Smooth muscle cell (in vitro differentiated cells): ENCODE results near the gene ATP8A1. TPM values are rescaled to one million over a fixed set of nuclear protein-coding genes. Genes with fewer than 3 reads are reported as not detected.

Source experiments
- DNase-seq: peaks from one replicate; lab custom pipeline; 2025; ENCODE audit not compliant: unreplicated experiment; lab: John Stamatoyannopoulos, UW
- H2AFZ ChIP-seq: fragments of 200-600 bp; sonication (generic); 2 replicates; pipeline ENCODE4 v1.6.0; 2016; ENCODE audit warnings: antibody characterized with exemption, low read depth, mild to moderate bottlenecking
- H3F3A ChIP-seq: fragments of 200-600 bp; sonication (generic); 2 replicates; pipeline ENCODE4 v1.6.0; 2017; ENCODE audit warnings: antibody characterized with exemption, low read depth
- H3K27ac ChIP-seq: fragments of 200-600 bp; sonication (generic); 2 replicates; pipeline ENCODE4 v1.5.1; 2016; ENCODE audit warnings: low read depth, mild to moderate bottlenecking
- H3K27me3 ChIP-seq: fragments of 200-600 bp; sonication (generic); 2 replicates; pipeline ENCODE4 v1.6.1; 2016; ENCODE audit warnings: low read depth, mild to moderate bottlenecking
- H3K36me3 ChIP-seq: fragments of 200-600 bp; sonication (generic); 2 replicates; pipeline ENCODE4 v1.5.1; 2016; ENCODE audit warnings: low read depth
- H3K4me1 ChIP-seq: fragments of 200-600 bp; sonication (generic); 2 replicates; pipeline ENCODE4 v1.5.1; 2016; ENCODE audit warnings: low read depth
- H3K4me2 ChIP-seq: fragments of 200-600 bp; sonication (generic); 2 replicates; pipeline ENCODE4 v1.6.0; 2016; ENCODE audit warnings: mild to moderate bottlenecking
- H3K4me3 ChIP-seq: fragments of 200-600 bp; sonication (generic); 2 replicates; pipeline ENCODE4 v1.5.1; 2016; ENCODE audit warnings: mild to moderate bottlenecking
- H3K79me2 ChIP-seq: fragments of 200-600 bp; sonication (generic); 2 replicates; pipeline ENCODE4 v1.6.0; 2016; ENCODE audit warnings: low read depth, mild to moderate bottlenecking
- H3K9ac ChIP-seq: fragments of 200-600 bp; sonication (generic); 2 replicates; pipeline ENCODE4 v1.6.0; 2016; ENCODE audit warnings: low read depth
- H3K9me3 ChIP-seq: fragments of 200-600 bp; sonication (generic); replicated peaks from 2 replicates; pipeline ENCODE4 v1.5.1; 2016; ENCODE audit warnings: low read depth
- H4K20me1 ChIP-seq: fragments of 200-600 bp; sonication (generic); 2 replicates; pipeline ENCODE4 v1.6.0; 2016; ENCODE audit warnings: low read depth
- CTCF ChIP-seq: fragments of 200-600 bp; sonication (generic); IDR thresholded peaks from 2 replicates; pipeline ENCODE4 v1.5.1; 2017; ENCODE audit warnings: borderline replicate concordance, mild to moderate bottlenecking, antibody characterized with exemption; ENCODE audit not compliant: insufficient read depth, poor library complexity, severe bottlenecking
- WGBS: methylation state at CpG from one replicate; pipeline ENCODE4 v1.1.7; 2016; ENCODE audit warnings: low lambda C conversion rate; 5-methylcytosine and 5-hydroxymethylcytosine counted together
- polyA plus RNA-seq: library from polyadenylated mRNA; unstranded; fragments of >200 nt; fragmentation: Nextera tagmentation; extraction: Ambion mirVana; gene quantifications from 2 replicates; pipeline ENCODE4 v1.2.1, GENCODE V29; 2016
- total RNA-seq: library from RNA; depleted of rRNA; stranded (reverse); fragments of >200 nt; gene quantifications from 2 replicates; pipeline ENCODE4 v1.2.3, GENCODE V29; 2014

The ATP8A1 gene
- total and polyA plus RNA-seq, 2 experiments from 2014 or later = 1.8 TPM; not detected in 1

DNA sequence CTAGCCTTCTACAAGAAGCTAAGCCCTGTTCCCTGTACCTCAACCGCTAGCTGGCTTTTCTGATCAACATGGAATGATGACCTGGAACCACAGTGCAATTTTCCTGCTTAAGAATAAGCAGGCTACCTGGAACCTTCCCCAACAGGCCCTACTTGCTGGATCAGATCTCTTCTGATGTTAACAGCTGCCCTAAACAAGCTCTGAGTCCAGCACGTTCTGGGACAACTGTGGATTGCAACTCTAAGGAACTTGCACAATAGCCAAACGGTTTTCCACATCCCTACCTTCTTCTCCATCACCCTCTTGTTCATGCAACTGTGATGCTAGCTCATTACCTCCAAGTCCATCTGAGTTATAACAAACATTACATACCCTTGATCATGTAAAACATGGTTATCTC lies 19.8 kb downstream of the ATP8A1 start:
- WGBS = 88% methylated on average over 3 of the region's 3 CpGs

DNA sequence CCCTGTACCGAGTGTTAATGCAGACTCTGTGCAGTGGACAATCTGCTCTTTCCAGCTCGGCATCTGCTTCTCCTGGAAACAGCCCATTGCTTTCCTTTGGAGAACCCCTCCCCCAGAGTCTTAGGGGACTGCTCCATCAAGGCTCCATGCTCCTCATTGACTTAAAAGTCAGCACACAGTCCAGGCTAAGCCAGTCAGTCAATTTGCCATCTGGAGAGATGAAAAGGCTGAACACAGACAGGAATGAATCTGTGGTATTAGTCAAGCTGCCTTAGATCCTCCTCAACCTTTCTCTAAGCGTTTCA lies 20.3 kb downstream of the ATP8A1 start:
- Histone ChIP-seq H3K9ac (no peak overlapping the region), H2AFZ (no peak overlapping the region), H3K36me3 (no peaks in the 10 kb centered on the region), H3K4me2 (no peak overlapping the region), H4K20me1 (no peaks in the 10 kb centered on the region), H3K27me3 (no peaks in the 10 kb centered on the region), H3K9me3 (no peaks in the 10 kb centered on the region), H3K27ac (no peak overlapping the region), H3K79me2 (no peaks in the 10 kb centered on the region), H3K4me1 (peaks cover 6% of the 10 kb centered on the region), H3K4me3 (no peak overlapping the region), H3F3A (no peaks in the 10 kb centered on the region)
- TF ChIP-seq CTCF = no peak
- WGBS = 84% methylated on average over 3 of the region's 3 CpGs
- DNase-seq = no peak

More for the DNA sequence above, 19.8 kb downstream of the ATP8A1 start:
- Histone ChIP-seq H3F3A (no peaks in the 10 kb centered on the region), H3K9me3 (no peaks in the 10 kb centered on the region), H3K79me2 (no peaks in the 10 kb centered on the region), H3K9ac (no peak overlapping the region), H3K4me2 (no peak overlapping the region), H3K36me3 (no peaks in the 10 kb centered on the region), H3K27ac (no peak overlapping the region), H3K4me3 (no peak overlapping the region), H2AFZ (no peak overlapping the region), H3K4me1 (peaks cover 11% of the 10 kb centered on the region), H3K27me3 (no peaks in the 10 kb centered on the region), H4K20me1 (no peaks in the 10 kb centered on the region)
- no peak for TF ChIP-seq CTCF
- no peak for DNase-seq

DNA sequence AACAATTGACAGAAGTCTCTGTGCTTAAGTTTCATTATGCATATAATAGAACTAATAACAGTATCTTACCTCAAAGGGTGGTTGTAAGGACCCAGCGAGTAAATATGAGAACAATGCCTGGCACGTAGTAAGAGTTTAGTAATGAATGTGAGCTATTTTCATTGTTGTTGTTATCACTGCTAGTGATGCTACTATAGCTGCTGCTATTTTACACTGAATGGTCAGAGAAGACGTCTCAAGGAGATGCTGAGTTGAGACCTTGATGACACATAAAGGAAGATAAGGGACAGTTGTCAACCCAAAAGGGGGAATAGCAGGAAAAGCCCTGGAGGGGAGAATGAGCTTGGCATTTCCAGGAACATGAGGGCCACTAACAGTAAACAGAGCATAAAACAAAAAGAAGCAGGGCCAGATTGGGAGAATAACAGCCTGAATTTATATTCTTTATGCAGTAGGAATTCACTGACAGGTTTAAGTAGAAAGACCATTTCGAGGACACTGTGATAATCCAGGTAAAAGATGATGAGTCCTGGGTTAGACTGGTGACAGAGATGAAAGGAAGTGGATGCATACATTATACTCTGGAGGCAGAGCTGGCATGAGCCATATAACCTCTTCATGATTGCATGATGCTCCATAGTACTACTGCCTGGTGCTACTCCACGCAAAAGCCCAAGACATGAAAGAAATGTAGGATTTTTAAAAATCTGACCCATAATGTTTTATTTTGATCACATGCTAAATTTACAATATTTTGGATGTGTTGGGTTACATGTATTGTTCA lies 23.1 kb downstream of the ATP8A1 start:
- no peaks in the 10 kb centered on the region for H3K27me3 ChIP-seq
- H3K9ac ChIP-seq = no peak overlapping the region
- no peak overlapping the region for H3K27ac ChIP-seq
- WGBS = 77% methylated on average over 5 of the region's 5 CpGs
- DNase-seq = no peak
- H3F3A ChIP-seq = no peaks in the 10 kb centered on the region
- TF ChIP-seq CTCF = no peak
- H3K4me1 ChIP-seq = peaks cover 5% of the 10 kb centered on the region
- H3K36me3 ChIP-seq = no peaks in the 10 kb centered on the region
- no peaks in the 10 kb centered on the region for H3K79me2 ChIP-seq
- no peaks in the 10 kb centered on the region for H4K20me1 ChIP-seq
- H3K9me3 ChIP-seq = no peaks in the 10 kb centered on the region
- H2AFZ ChIP-seq = no peak overlapping the region
- H3K4me3 ChIP-seq = no peak overlapping the region
- H3K4me2 ChIP-seq = no peak overlapping the region

- Histone ChIP-seq H4K20me1 (no peaks in the 10 kb centered on the region), H3K27ac (no peak overlapping the region), H3F3A (no peaks in the 10 kb centered on the region), H3K4me2 (no peak overlapping the region), H3K36me3 (no peaks in the 10 kb centered on the region), H3K79me2 (no peaks in the 10 kb centered on the region), H3K9ac (no peak overlapping the region), H3K4me3 (no peak overlapping the region), H3K9me3 (no peaks in the 10 kb centered on the region), H3K4me1 (peaks cover 5% of the 10 kb centered on the region), H3K27me3 (no peaks in the 10 kb centered on the region), H2AFZ (no peak overlapping the region)
- DNase-seq = no peak
- TF ChIP-seq CTCF = no peak
- 86% methylated on average over 3 of the region's 3 CpGs for WGBS
Measured at GRCh38 chr4:42632653-42633382, 24.1 kb downstream of the ATP8A1 start.
